C4-2B (cell line): ENCODE data around the gene ANKRD44.

ENCODE experiments used
- CTCF ChIP-seq: fragments of 450-650 bp; conservative IDR thresholded peaks from 2 replicates; pipeline ENCODE4 v1.5.1; 2017; ENCODE audit warnings: mild to moderate bottlenecking
- ZFX ChIP-seq: fragments of 450-650 bp; IDR thresholded peaks from 2 replicates; pipeline ENCODE4 v1.6.1; 2017

GRCh38 chr2:197059477-197059876 is 251.1 kb downstream of the ANKRD44 start:
- TF ChIP-seq CTCF (no peak), ZFX (no peak)
